Stimulated activated naive CD8-positive, alpha-beta T cell treated with anti-CD3 and anti-CD28 coated beads, Interleukin-15, Interleukin-2, amounts not matched to agents 100 U/mL and 50 U/mL, for 24 hours (primary cell): ENCODE results near the gene OGG1.

Source experiments
- ATAC-seq: fragments of 150-1000 bp; cut with Tn5 transposase; one replicate; pipeline ENCODE4 v1.10.0; 2021
- DNase-seq: peaks from one replicate; pipeline ENCODE4 v3.0.0; 2021

The OGG1 gene

DNA sequence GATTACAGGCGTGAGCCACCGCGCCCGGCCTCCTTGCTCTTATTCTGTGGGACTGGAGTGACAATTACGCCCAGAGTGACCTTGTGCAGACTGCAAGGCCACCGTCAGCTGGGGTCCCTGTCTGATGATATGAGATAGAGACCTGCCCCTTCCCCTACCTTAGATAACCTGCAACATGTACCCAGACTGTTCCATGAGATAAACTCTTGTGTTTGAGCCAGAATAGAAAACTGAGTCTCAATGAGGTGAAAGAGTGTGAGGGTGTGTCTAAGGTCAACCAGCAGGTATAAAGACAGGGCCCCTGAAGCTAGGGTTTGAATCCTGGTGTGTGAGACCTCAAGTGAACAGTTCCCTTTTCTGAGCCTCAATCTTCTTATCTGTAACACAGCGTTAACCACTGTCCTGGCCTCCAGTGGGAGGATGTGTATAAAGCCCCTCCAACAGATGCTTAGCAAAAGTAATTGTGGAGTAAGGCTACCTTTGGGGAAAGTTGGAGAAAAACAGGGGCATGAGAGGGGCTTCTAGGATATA is 36.5 kb downstream of the OGG1 start:
- DNase-seq (no peak), ATAC-seq (no peak)

DNA sequence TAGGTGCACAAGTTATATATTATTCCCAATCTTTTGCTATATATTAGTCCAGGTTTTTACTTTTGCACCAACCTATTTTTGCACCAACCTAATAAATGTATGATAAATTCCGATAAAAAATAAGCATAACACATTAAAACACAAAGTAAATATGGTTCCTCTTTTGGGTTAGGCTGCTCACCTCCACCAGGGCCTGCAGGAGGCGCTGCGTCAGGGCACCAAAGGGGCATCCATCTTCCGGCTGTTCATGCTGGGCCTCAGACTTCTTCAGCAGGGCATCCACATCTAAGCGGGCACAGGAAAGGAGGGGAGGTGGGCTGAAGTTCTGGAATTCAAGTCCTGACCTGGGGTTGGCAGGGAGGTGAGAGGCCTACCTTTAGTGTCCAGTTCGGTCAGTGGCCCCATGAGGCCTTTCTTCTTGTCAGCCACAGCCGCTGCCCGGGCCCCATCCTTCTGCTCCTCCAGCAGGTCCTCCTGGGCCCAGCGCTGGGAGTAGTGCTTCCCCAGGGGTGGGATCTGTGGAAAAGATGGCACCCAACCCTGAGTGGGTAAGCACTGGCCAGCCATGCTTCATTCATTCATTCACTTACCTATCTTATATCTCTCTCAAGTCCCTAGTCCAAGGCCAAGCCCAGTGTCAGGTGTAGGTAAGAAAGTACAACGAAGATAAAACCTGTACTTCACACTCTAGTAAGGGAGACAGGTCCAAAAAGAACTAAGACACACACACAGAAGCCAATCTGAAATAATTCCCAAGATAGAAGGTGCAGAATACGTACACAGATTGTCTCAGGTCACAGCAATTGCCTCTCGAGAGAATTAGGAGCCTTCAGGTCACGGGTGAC is 37.3 kb downstream of the OGG1 start:
- ATAC-seq (no peak), DNase-seq (no peak)

DNA sequence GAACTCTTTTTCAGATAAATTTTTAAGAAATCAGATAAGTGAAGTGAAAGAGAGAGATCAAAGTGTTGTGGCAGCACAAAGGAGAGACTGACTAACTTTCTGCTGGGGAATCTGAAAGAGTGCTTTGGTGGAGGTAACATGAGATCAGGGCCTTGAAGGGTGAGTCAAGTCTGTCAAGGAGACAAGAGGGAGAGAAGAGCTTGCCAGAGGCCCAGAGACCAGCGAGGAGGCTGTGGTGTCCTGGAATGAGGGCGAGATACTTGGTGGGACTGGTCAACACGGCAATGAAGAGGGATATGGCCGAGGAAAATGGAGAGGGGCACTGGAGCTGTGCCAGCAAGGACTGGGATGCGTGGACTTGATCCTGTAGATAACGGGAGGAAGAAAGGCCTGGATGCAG is 38.0 kb downstream of the OGG1 start:
- ATAC-seq: peak; percentile 65
- DNase-seq: peak; percentile 28

DNA sequence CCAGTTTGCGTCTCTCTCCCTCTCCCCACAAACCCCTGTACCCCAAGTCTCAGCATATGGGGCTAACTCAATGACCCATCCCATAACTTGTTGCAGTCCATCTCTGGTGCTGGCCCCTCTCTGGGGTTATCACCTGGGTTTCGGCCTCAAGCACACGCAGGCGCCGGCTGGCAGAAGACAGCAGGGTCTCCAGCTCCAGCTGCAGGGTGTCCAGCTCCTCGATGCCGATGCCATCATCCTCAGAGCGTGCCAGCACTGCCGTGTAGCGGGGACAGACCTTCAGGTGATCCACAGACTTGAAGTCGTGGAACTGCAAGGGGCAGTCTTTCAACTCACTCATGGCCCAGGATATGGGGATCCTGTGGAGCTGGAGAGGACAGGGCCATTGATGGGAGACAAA is 41.4 kb downstream of the OGG1 start:
- no peak for ATAC-seq
- no peak for DNase-seq

DNA sequence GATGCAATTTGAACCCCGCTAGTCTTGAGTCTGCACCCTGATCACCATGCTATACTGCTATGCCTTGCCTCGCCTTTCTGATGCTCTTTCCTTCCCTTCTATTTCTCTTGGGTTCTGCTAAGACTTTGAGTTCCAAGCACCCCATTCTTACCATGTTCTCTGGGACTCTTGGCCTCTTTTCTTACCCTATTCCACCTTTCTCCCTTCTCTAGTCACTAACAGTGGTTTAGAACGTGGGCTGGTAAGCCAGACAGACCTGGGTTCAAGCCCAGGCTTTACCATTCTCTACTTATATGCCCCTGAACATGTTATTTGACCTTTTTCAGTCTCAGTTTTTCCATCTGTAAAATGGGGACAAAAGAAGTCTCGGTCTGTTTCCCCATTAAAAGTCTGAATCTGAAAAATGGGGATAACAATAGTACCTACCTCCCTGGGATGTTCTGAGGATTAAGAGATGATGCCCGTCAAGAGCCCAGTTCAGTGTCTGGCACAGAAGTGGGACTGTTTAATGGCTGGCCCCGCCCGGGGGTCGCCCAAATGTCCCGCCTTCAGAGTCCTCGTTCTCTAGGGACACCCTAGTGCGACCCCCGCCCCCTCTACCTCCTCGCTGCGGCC is 42.1 kb downstream of the OGG1 start:
- peak; percentile 1 for ATAC-seq

DNA sequence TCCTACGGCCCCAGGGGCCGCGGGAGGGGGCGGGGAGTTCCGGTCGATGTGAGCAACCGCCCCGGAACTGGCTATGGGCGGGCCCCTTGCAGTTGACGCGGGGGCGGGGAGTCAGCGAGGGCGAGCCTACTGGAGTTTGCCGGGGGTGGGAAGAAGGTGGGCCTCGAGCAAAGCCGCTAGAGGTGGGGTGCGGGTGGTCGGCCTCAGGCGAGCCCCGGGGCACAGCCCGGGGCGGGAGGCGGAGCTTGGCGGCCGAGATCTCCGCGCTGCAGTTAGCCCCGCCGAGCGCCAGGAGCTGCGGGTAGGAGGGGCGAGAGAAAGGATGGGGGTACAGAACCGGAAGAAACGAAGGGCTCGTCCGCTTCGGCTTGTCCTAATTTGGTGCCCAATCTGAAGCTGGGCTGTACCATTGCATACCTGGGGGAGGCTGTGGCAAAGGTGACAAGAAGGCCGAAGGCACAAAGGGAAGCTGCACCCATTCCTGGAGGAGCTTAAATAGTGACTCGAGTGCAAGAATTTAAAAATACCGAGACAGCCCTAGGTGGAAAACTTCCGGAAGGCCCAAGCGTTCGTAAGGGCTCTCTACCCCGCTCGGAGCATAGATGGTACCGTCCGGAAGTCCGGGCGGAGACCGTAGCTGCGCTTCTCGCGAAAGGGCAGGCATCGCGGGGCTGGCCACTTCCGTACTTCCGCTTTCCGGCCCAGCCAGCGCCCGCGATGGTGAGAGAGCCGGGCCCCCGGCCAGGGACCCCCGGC is 42.8 kb downstream of the OGG1 start, which contains the start of the genes ARPC4 and TADA3:
Gene ARPC4, plus strand, starts transcription at position 678 of the 756 bp plus-strand sequence. Its CDS starts 40 bp downstream, at position 718.
Gene TADA3, minus strand, starts transcription at position 69 of the 756 bp plus-strand sequence. CDS start 1,007 bp downstream, outside the sequence.
- DNase-seq: peak; percentile 93
- ATAC-seq: peak; percentile 87

More for the DNA sequence above, 42.1 kb downstream of the OGG1 start:
- no peak for DNase-seq

DNA sequence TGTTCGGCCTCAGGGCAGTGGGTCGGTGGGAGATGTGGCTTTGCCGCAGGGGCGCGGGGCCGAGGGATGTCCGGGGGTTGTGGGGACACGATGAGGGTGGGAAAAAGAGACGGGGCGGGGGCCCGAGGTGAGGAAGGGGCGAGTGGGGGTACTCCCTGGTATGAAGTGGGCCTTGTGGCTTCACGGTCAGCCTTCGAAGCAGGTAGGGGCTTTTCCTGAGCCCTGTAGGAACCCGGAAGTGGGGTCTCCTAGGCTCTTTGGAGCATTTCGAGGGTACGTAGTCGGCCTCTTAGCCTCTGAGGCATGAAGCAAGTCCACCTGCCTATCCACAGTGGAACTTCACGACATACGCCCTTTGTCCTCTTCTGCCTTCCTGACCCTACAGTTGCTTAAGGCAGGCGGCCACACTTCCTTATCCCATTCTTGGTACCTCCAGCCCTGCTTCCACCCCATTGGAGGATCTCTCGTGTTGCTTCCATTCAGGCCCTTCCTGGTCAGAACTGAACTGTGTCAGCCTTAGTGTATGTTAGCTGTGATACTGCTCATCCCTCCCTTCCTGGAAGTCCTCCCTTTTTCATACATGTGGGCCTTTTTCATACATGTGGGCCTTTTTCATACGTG is 43.5 kb downstream of the OGG1 start:
- ATAC-seq (peak; percentile 8), DNase-seq (peak; percentile 33)

DNA sequence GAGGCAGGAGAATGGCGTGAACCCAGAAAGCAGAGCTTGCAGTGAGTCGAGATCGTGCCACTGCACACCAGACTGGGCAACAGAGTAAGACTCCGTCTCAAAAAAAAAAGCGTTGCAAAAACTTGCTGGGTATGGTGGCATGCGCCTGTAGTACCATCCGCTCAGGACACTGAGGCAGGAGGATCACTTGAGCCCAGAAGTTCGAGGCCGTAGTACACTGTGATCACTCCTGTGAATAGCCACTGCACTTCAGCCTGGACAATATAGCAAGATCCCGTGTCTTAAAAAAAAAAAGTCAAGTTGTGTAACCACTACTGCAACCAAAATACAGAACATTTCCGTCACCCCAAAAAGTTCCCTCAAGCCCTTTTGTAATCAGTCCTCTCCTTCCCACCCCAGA is 44.6 kb downstream of the OGG1 start:
- ATAC-seq (no peak), DNase-seq (no peak)

DNA sequence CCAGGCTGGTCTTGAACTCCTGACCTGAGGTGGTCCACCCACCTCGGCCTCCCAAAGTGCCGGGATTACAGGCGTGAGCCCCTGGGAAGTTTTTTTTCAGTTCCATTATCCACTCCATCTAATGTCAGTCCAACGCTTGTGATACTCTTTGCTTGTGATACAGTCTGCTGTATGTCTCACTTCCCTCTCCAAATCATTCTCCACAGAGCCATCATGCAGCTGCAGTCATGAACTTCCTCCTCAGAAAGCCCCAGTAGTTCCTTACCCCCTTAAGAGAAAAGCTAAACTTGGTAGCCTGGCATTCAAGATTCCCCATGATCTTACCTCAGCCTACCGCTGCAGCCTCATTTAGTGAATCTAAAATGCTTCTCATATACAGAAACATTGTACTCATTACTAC is 45.5 kb downstream of the OGG1 start:
- ATAC-seq: no peak
- DNase-seq: no peak

DNA sequence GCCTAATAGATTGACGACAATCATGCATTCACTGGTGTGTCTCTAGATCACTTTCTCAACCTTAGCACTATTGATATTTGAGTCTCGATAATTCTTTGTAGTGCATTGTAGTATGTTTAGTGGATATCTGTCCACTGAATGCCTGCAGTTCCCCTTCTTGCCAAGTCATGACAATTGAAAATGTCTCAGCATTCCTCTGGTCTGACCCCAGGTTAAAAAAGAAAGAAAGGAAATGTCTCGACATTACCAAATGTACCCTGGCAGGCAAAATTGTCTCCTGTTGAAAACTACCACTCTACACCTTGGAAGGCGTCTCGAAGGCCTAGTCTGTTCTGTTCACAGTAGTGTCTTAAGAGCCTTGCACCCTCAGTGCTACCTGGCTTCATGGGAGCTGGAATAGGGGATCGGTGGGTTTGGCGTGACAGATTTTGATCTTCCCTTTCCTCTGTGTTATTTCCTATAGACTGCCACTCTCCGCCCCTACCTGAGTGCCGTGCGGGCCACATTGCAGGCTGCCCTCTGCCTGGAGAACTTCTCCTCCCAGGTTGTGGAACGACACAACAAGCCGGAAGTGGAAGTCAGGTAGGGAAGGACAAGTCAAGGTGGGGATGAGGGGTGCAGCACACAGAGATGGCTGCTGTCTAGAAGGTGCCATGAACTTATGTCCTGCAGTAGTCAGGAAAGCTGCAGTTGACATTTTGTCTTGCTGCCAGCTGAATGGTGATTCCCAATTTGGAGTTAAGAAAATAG is 47.6 kb downstream of the OGG1 start:
- no peak for ATAC-seq

DNA sequence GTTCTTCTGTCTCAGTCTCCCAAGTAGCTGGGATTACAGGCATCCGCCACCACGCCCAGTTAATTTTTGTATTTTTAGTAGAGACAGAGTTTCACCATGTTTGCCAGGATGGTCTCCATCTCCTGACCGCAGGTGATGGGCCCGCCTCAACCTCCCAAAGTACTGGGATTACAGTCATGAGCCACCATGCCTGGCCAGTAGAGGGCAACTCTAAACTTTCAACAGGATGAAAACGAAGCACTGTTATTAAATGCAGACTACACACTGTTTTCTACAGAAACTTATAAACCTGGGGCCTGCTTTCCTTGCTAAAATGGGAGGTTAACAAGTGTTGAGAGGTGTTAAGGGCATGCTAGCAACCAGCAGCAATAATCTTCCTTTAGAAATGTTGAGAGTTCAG is 50.8 kb downstream of the OGG1 start:
- no peak for ATAC-seq
- DNase-seq: no peak

More for the DNA sequence above, 47.6 kb downstream of the OGG1 start:
- DNase-seq: no peak

DNA sequence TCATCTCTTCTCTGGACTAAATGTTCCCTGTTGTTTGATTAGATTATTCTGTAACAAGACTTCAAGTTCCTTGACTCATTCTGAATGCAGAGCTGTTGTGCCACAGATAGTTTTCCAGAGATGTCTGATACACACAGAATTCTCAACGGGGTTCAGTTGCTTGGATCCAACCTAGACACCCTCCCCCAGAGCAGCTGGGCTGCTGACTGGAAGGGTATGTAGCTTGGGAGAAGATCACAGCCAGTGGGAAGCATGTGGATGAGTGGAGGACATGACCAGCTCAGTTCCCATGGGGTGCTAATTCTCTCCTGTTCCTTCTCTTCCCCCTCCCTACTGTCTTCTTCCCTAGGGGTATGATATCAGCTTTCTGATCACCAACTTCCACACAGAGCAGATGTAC is 53.7 kb downstream of the OGG1 start:
- DNase-seq: no peak
- ATAC-seq: no peak

DNA sequence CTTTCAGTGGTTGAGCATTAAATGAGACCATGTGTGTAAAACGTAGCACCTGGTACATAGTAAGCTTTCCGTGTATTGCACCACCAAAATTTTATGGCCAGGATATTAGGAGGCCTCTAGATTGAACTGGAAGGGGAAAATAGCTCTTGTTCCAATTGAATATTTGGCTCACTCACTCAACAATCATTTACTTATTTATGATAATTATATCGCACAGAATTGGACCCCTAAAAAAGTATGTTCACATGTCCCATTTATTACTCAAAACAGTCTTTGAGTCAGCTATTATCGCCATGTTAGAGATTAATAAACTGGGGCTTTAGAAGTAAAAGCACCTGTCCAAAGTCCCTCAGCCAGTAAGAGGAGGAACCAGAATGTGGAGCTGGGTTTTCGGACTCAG is 55.2 kb downstream of the OGG1 start:
- DNase-seq (no peak), ATAC-seq (no peak)

DNA sequence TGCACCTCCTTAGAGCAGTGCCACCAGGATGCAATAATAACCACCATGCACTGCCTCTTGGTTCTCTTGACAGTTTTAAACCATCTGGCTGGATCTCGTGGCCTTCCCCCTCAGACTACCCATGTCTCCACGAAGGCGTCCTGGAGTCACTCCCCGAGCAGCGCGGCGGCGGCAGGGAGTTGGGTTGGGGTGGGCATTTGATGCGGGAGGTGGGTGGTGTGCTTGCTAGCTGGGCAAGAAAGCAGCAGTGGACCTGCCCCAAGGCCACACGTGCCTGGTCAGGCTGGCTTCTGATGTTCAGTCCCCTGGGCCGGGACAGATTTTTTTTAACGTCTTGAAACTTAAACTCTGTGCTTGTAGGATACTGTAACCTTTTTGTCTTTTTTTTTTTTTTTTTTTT is 56.4 kb downstream of the OGG1 start:
- no peak for ATAC-seq
- no peak for DNase-seq
